Activated T-helper 2 cell treated with anti-CD3 and anti-CD28 coated beads, Interferon-gamma antibody, Interleukin-2, Interleukin-4, amounts not matched to agents 10 μg/mL and 5 μg/mL and 100 μg/mL, durations not matched to agents 14 hours and 24 hours and 36 hours (primary cell): ENCODE data around the gene FOXP1. TPM values are rescaled to one million over a fixed set of nuclear protein-coding genes. Genes with fewer than 3 reads are reported as not detected.

Source experiments
- DNase-seq: peaks from one replicate; pipeline ENCODE4 v3.0.0; 2021; ENCODE audit warnings: low spot score
- H3K27ac Mint-ChIP-seq: one replicate; pipeline ENCODE4 v1.8.0; 2021; ENCODE audit warnings: mixed read lengths
- H3K27me3 Mint-ChIP-seq: one replicate; pipeline ENCODE4 v1.8.0; 2021; ENCODE audit warnings: low read depth, mixed read lengths
- H3K36me3 Mint-ChIP-seq: one replicate; pipeline ENCODE4 v1.8.0; 2021; ENCODE audit warnings: low read depth, mixed read lengths
- H3K4me1 Mint-ChIP-seq: one replicate; pipeline ENCODE4 v1.8.0; 2021; ENCODE audit warnings: low read depth, mixed read lengths
- H3K4me3 Mint-ChIP-seq: one replicate; pipeline ENCODE4 v1.8.0; 2021; ENCODE audit warnings: low read depth, mild to moderate bottlenecking, moderate library complexity, mixed read lengths
- H3K9me3 Mint-ChIP-seq: one replicate; pipeline ENCODE4 v1.8.0; 2021; ENCODE audit warnings: mixed read lengths
- intact Hi-C: fragments of 100-400 bp; cut with micrococcal nuclease; formaldehyde crosslinking; loops from one replicate; pipeline ENCODE4 v1.15.1; 2023
- total RNA-seq: library from RNA; stranded (reverse); gene quantifications from 2 replicates; pipeline ENCODE4 v1.2.3, GENCODE V29; 2022

Gene FOXP1
- total RNA-seq, 1 donor from 2014 or later: 132 TPM

- Mint-ChIP-seq H3K4me1 (peaks cover 10% of the 10 kb centered on the region), H3K9me3 (no peaks in the 10 kb centered on the region), H3K27me3 (no peaks in the 10 kb centered on the region), H3K4me3 (no peak overlapping the region), H3K27ac (no peak overlapping the region), H3K36me3 (no peaks in the 10 kb centered on the region)
- intact Hi-C loops: no loop called here
- no peak for DNase-seq
Observed at GRCh38 chr3:71317749-71318457, 265.6 kb downstream of the FOXP1 start.

- peaks cover 10% of the 10 kb centered on the region for H3K4me1 Mint-ChIP-seq
- intact Hi-C loops: no loop called here
- H3K36me3 Mint-ChIP-seq: no peaks in the 10 kb centered on the region
- no peaks in the 10 kb centered on the region for H3K9me3 Mint-ChIP-seq
- no peak for DNase-seq
- H3K4me3 Mint-ChIP-seq: no peak overlapping the region
- H3K27me3 Mint-ChIP-seq: no peaks in the 10 kb centered on the region
- no peak overlapping the region for H3K27ac Mint-ChIP-seq
Observed at GRCh38 chr3:71317140-71317539, 266.4 kb downstream of the FOXP1 start.

DNA sequence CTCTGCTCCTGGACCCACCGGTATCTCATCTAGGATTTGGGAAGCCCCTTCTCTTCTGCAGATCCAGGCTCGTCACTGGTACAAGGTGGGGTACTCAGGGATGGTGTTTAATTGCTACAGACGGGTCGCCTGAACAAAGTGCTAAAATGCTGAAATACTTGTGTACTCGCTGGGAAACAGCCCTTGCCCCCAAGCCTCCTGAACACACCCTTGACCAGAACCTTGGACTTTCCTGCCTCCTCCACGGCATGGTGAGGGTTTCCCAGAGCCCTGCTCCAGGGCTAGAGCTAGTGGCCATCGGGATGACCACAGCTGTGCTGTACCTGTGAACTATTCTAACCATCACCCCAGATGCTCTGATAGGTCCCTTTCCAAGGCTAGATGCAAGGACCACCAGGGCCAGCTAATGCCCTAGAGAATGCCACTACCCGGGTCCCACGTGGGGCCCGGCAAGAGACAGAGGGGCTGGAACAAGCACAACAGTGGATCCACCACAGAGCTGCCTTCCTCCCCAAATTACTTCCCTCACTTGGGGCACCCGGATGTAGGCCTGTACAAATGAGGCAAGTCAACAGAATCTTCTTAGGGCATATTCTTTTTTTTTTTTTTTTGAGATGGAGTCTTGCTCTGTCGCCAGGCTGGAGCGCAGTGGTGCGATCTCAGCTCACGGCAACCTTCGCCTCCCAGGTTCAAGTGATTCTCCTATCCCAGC, 267.3 kb downstream of the FOXP1 start:
- Mint-ChIP-seq H3K27ac (no peak overlapping the region), H3K9me3 (no peaks in the 10 kb centered on the region), H3K27me3 (no peaks in the 10 kb centered on the region), H3K4me1 (peaks cover 12% of the 10 kb centered on the region), H3K4me3 (no peak overlapping the region), H3K36me3 (peaks cover 4% of the 10 kb centered on the region)
- DNase-seq: no peak
- intact Hi-C loops: no loop called here

DNA sequence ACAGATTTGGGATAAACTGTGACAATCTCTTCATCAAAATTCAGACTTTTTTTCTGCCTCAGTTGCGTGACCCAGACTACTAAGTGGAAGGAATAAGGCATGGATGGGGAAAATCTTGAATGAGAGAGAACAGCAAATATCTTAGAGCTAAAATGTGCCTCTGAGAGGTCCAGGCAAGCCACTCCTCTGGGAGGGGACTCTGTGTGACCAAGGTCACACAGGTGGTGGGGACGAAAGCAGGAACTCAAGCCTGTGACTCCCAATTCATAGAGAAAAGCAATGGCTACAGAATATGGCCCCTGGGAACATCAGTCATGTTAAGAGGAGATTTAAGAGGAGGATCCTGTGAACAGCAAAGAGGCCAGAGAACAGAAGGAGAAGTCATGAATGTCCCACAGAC, 268.1 kb downstream of the FOXP1 start:
- Mint-ChIP-seq H3K9me3 (no peaks in the 10 kb centered on the region), H3K36me3 (peaks cover 7% of the 10 kb centered on the region), H3K4me1 (peaks cover 18% of the 10 kb centered on the region), H3K27me3 (no peaks in the 10 kb centered on the region), H3K4me3 (no peak overlapping the region), H3K27ac (no peak overlapping the region)
- intact Hi-C loops: no loop called here
- DNase-seq: no peak

DNA sequence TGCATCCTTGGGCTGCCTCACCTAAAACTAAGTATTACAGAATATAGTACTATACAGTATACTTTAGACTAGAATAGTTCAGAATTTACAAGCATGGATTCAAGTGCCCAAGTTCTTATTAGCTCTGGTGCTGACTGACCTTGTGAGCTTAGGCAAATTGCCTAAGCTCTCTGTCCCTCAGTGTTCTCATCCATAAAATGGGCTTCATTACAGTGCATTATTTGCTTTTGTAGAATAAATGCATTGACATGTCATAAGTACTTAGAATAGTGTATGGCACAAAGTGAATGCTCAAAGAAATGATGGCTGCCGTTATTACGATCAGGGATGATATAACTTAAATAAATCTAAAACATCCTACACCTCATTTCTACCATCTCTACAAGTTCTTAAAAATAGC, 269.7 kb downstream of the FOXP1 start:
- peaks cover 8% of the 10 kb centered on the region for H3K36me3 Mint-ChIP-seq
- no peak overlapping the region for H3K27ac Mint-ChIP-seq
- intact Hi-C loops: no loop called here
- no peaks in the 10 kb centered on the region for H3K27me3 Mint-ChIP-seq
- H3K9me3 Mint-ChIP-seq: no peaks in the 10 kb centered on the region
- no peak for DNase-seq
- H3K4me1 Mint-ChIP-seq: peaks cover 34% of the 10 kb centered on the region
- H3K4me3 Mint-ChIP-seq: no peak overlapping the region

- H3K9me3 Mint-ChIP-seq: no peaks in the 10 kb centered on the region
- H3K36me3 Mint-ChIP-seq: peaks cover 8% of the 10 kb centered on the region
- H3K4me1 Mint-ChIP-seq: peaks cover 38% of the 10 kb centered on the region
Observed at GRCh38 chr3:71312461-71312860, 271.1 kb downstream of the FOXP1 start.

DNA sequence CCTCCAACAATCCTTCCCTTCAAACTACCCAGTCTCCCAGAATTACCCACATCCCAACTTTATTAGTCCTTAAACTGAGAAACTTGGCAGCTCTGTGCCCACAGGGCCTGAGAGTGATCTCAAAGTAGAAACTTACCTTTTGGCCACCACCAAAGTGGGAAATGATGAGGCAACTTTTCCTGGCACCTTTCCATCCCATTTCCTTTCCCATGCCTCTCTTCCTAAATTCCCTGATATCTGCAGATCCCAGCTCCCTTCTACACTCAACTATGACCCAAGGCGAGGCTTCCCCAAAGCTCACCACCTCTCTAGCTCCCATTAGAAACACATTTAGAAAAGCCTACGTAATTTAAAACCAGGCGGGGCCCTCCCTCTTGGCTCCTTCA, 271.9 kb downstream of the FOXP1 start:
- Mint-ChIP-seq H3K27me3 (no peaks in the 10 kb centered on the region), H3K27ac (no peak overlapping the region), H3K36me3 (peaks cover 8% of the 10 kb centered on the region), H3K4me3 (no peak overlapping the region), H3K9me3 (no peaks in the 10 kb centered on the region), H3K4me1 (peaks cover 39% of the 10 kb centered on the region)
- intact Hi-C loops: no loop called here
- DNase-seq: no peak

More at GRCh38 chr3:71312461-71312860, 271.1 kb downstream of the FOXP1 start:
- Mint-ChIP-seq H3K27me3 (no peaks in the 10 kb centered on the region), H3K27ac (no peak overlapping the region), H3K4me3 (no peak overlapping the region)
- intact Hi-C loops: no loop called here
- DNase-seq: no peak

DNA sequence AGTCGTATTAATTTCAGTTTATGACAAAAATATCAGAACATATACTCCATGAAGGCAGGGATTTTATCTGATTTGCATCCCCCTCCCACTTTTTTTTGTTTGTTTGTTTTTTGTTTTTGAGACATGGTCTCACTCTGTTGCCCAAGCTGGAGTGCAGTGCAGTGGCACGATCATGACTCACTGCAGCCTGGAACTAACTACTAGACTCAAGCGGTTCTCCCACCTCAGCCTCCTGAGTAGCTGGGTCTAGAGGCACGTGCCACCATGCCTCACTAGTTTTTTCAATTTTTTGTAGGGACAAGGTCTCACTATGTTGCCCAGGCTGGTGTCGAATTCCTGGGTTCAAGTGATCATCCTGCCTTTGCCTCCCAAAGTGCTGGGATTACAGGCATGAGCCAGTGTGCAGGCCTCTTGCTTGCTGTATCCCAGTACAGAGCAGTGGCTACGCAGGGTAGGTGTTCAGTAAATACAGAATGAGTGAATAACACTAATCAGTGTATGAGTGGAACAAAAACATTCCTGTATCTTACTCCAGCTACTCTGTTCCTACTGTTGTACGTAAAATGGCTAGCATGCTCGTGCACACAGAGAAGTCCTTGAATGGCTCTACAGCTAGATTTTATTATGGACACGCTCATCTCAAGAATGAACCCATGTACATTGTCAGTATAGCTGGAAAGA, 272.4 kb downstream of the FOXP1 start:
- Mint-ChIP-seq H3K9me3 (no peaks in the 10 kb centered on the region), H3K27ac (no peak overlapping the region), H3K36me3 (peaks cover 8% of the 10 kb centered on the region), H3K4me3 (no peak overlapping the region), H3K27me3 (no peaks in the 10 kb centered on the region), H3K4me1 (peaks cover 43% of the 10 kb centered on the region)
- intact Hi-C loops: no loop called here
- DNase-seq: no peak

- intact Hi-C loops: no loop called here
- H3K4me1 Mint-ChIP-seq: peaks cover 49% of the 10 kb centered on the region
- no peak for DNase-seq
- no peak overlapping the region for H3K27ac Mint-ChIP-seq
- peaks cover 8% of the 10 kb centered on the region for H3K36me3 Mint-ChIP-seq
- no peaks in the 10 kb centered on the region for H3K27me3 Mint-ChIP-seq
- H3K4me3 Mint-ChIP-seq: no peak overlapping the region
- H3K9me3 Mint-ChIP-seq: no peaks in the 10 kb centered on the region
Observed at GRCh38 chr3:71310359-71310979, 273.1 kb downstream of the FOXP1 start.

DNA sequence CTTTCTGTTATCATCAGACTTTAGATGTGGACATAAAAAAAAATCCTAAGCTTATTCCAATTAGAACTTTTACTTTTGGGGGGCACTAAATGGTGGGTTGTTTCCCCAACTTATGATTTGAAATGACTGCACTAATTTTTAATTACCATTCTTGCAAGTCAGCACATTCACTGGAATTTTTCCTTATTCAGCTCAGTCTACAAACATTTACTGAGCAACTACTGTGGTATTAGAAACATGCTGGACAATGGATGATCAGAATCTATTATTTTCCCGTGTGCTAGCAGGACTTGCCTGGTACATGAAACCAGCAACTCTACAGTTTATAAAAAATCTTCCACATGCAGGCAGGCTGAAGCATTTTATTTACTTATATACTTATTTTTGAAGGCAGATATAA, 273.6 kb downstream of the FOXP1 start:
- Mint-ChIP-seq H3K9me3 (no peaks in the 10 kb centered on the region), H3K27ac (peak overlapping the region; percentile 93), H3K4me3 (no peak overlapping the region), H3K4me1 (peaks cover 54% of the 10 kb centered on the region), H3K27me3 (no peaks in the 10 kb centered on the region), H3K36me3 (peaks cover 8% of the 10 kb centered on the region)
- intact Hi-C loops: loop anchor here (1.0 to 10.0 kb wide), 7 partner anchors 50 to 375 kb away; no protein-coding TSS in a partner anchor
- no peak for DNase-seq

GRCh38 chr3:71309342-71309741, 274.2 kb downstream of the FOXP1 start:
- no peak overlapping the region for H3K4me3 Mint-ChIP-seq
- intact Hi-C loops: loop anchor here (1.0 to 10.0 kb wide), 7 partner anchors 51 to 375 kb away; no protein-coding TSS in a partner anchor
- H3K4me1 Mint-ChIP-seq: peaks cover 56% of the 10 kb centered on the region
- peaks cover 8% of the 10 kb centered on the region for H3K36me3 Mint-ChIP-seq
- DNase-seq: peak; percentile 36
- H3K27ac Mint-ChIP-seq: peak overlapping the region; percentile 93
- no peaks in the 10 kb centered on the region for H3K9me3 Mint-ChIP-seq
- H3K27me3 Mint-ChIP-seq: no peaks in the 10 kb centered on the region

- H3K36me3 Mint-ChIP-seq: peaks cover 8% of the 10 kb centered on the region
- peaks cover 61% of the 10 kb centered on the region for H3K4me1 Mint-ChIP-seq
- H3K27me3 Mint-ChIP-seq: no peaks in the 10 kb centered on the region
- no peaks in the 10 kb centered on the region for H3K9me3 Mint-ChIP-seq
- H3K27ac Mint-ChIP-seq: peak overlapping the region; percentile 93
- DNase-seq: no peak
- peak overlapping the region; percentile 38 for H3K4me3 Mint-ChIP-seq
- intact Hi-C loops: loop anchor here (1.0 to 10.0 kb wide), 8 partner anchors 51 to 376 kb away; no protein-coding TSS in a partner anchor
Observed at GRCh38 chr3:71308836-71309235, 274.7 kb downstream of the FOXP1 start.
